Right lung (tissue), 10 donors: ENCODE results near the gene ASCC2. TPM values are rescaled to one million over a fixed set of nuclear protein-coding genes. Genes with fewer than 3 reads are reported as not detected.
"Not testable (repeated sequence)": the region's sequence is repeated elsewhere in the genome, so short reads cannot be mapped to it uniquely, and the experiment has no call there.

Experiments used
- DNase-seq, 2 donors: peaks; one replicate each; pipeline ENCODE4 v3.0.0-alpha.2; 2013
- long read RNA-seq, 8 donors: transcript quantifications; one replicate each; lab custom pipeline, GENCODE V29; 2026
- polyA plus RNA-seq, 5 donors: library from polyadenylated mRNA; unstranded; fragments of 120-200 nt; gene quantifications; one replicate each; pipeline versions ENCODE4 v1.2.1 to v1.2.3, GENCODE V29; 2013; ENCODE audit warnings: inconsistent platforms in 1 of 5, low replicate concordance in 1 of 5; ENCODE audit not compliant: insufficient read length in 5 of 5, insufficient read depth in 1 of 5

ASCC2 gene, protein sequence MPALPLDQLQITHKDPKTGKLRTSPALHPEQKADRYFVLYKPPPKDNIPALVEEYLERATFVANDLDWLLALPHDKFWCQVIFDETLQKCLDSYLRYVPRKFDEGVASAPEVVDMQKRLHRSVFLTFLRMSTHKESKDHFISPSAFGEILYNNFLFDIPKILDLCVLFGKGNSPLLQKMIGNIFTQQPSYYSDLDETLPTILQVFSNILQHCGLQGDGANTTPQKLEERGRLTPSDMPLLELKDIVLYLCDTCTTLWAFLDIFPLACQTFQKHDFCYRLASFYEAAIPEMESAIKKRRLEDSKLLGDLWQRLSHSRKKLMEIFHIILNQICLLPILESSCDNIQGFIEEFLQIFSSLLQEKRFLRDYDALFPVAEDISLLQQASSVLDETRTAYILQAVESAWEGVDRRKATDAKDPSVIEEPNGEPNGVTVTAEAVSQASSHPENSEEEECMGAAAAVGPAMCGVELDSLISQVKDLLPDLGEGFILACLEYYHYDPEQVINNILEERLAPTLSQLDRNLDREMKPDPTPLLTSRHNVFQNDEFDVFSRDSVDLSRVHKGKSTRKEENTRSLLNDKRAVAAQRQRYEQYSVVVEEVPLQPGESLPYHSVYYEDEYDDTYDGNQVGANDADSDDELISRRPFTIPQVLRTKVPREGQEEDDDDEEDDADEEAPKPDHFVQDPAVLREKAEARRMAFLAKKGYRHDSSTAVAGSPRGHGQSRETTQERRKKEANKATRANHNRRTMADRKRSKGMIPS
- polyA plus RNA-seq, result 10 to 100 TPM; 45.6 to 57.4 (median 51.9) TPM
- long read RNA-seq, donor 1, transcript ASCC2-220 (2 exons, 562 nt), result major isoform, 5 of 10 reads
- long read RNA-seq, donor 1, partial matches to known transcripts, result 0 of 10 reads
- long read RNA-seq, donor 1, other reads (novel, unspliced or antisense), result 0 of 10 reads
- long read RNA-seq, donor 2, partial matches to known transcripts, result 0 of 5 reads
- long read RNA-seq, donor 2, other reads (novel, unspliced or antisense), result 0 of 5 reads
- long read RNA-seq, donor 3, partial matches to known transcripts, result 10 of 13 reads
- long read RNA-seq, donor 3, other reads (novel, unspliced or antisense), result 0 of 13 reads
- long read RNA-seq, donor 4, partial matches to known transcripts, result 0 of 4 reads
- long read RNA-seq, donor 4, other reads (novel, unspliced or antisense), result 0 of 4 reads
- long read RNA-seq, donor 5, partial matches to known transcripts, result 5 of 12 reads
- long read RNA-seq, donor 5, other reads (novel, unspliced or antisense), result 0 of 12 reads
- long read RNA-seq, donor 6, transcript ASCC2-220 (2 exons, 562 nt), result major isoform, 5 of 12 reads
- long read RNA-seq, donor 6, partial matches to known transcripts, result 0 of 12 reads
- long read RNA-seq, donor 6, other reads (novel, unspliced or antisense), result 0 of 12 reads
- long read RNA-seq, donor 7, partial matches to known transcripts, result 17 of 25 reads
- long read RNA-seq, donor 7, other reads (novel, unspliced or antisense), result 0 of 25 reads
- long read RNA-seq, donor 8, partial matches to known transcripts, result 0 of 3 reads
- long read RNA-seq, donor 8, other reads (novel, unspliced or antisense), result 0 of 3 reads

DNA sequence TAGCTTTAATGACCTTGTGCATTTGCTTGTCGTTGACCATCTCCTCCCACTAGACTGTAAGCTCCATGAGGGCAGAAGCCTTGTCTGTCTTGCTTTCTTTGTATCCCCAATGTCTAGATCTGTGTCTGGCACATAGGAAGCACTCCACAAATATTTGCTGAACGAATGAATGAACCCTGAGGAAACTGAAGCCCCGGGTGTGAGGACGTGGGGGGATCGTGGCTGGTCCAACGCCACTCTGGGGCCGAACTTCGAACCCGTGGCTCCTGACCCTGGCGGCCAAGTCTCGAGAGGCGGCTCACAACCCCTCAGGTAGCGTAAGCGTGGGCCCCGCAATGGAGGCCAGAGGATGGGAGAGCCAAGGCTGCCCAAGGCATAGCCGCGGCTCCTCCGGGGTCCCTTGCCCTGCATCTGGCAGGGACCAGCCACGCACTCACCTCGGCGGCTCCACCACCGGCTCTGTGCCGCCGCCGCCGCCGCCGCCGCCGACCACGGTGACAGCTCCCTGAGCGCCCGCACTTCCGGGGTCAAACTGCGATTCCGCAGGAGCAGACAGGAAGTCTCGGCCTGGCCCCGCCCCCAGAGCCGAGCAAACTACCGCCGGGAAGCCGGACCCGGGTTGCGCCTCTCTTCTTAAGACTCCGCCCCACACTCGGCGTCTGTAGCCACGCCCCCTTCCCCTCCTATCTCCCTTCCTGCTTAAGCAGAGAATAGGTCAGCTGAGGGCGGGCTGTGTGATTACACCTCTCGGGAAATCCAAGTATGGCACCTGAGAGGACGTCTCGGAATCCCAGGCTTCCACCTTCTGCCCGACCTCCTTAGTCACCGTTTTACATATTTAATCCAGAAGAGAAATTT, at the start of gene ASCC2:
TSS of gene ASCC2 (minus strand) at position 534 of the 858 bp plus-strand sequence. CDS start 5,949 bp downstream, outside the sequence.
- DNase-seq, result peak; percentile 96 to 97

DNA sequence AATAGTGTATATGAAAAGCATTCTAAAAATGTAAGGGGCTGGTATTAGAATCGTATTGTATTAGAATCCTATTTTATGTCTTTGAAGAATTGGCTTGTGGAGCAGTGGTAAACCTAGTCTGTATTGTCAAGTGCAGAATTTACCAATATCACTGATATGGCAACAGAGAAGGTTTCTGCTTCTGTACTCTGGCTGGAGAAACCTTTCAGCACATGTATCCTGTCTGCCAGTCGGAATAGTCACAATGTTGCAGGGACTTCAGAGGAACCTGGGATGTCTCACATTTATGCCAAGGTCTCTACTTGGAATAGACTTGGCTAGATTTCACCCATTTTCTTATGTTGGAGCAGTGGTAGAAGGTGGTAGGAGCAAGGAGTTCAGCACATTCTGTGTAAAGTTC, 49.3 kb upstream of the ASCC2 start:
- DNase-seq, result no peak

DNA sequence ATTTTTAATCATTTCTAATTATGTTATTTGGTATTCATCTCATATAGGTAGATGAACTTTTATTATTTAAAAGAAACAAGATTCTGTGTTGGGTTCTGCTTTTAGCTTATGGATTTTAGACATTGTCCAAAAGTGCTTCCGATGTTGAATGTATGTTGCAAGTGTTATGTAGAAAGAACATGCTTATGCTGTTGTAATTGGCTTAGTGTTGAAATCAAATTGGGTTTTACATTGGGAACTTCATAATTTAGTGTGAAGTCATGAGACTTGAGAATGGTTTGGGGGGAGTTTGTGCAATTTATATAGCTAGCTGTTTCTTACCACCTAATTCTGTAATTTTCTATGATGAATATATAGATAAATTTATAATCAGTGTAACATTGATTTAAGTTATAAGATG, 48.5 kb upstream of the ASCC2 start:
- DNase-seq, result no peak

DNA sequence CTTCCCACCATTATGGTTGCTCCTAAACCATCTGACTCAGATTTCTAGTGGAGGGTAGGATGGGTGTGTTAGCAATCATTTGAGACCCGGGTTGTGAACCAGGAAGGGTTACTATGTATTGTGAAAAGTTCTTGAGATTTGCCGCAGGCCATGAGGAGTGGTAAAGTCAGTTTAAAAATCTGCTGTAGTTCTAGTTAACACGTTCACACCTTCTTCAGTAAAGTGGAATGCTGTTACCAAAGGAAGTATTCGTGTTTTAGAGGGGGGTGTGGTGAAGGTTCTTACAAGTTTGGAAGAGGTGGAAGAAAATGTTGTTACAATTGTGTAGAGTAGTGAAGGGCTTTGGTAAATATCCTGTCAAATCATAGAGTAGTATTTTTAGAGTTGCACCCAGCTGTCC, 47.5 kb upstream of the ASCC2 start:
- DNase-seq, result no peak

DNA sequence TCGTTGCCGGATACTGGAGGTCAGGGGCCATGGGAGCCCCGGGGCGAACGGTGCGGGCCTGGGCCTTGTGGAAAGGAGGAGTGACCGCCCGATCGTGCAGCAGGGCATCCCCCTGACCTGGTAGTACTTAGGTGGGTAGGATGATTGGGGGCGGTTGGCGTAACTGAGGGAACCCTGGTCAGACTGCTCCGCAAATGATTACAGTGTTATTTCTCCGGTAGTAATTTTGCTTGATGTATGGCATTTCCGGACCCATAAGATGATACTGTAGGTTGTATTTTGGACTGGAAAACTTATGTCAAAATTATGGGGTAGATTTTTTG, 45.7 kb upstream of the ASCC2 start:
- DNase-seq, result no peak

DNA sequence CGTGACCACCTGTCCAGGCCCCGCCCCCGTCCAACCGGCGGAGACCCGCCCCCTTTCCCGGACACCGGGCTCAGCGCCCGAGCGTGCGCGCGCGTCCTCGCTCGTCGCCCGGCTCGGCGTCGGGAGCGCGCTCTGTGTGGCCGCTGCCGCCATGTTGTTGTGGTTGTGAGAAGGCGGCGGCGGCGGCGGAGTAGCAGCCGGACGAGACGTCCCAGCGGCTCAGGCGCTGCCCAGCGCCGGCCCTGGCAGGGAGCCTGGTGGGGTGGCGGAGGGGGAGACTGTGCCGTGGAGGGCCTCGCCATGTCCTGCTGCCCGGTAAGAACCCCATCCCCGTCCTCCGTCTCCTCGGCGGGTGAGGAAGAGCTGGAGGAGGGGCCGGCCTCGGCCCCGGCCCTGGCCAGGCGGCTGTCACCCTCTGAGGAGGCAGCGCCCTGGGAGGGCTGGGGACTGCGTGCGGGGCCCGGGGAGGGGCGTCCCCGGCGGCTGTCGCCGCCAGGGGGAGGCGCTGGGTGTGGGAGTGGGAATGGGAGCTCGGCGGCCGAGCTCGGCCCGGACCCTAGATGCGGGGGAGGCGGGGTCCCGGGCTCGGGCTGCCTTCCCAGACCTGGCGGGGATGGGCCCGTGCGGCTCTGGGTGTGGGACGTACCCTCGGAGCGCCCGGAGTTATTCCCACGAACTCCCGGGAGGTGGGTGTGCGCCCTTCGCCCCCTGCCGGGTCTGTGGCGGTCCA, 45.1 kb upstream of the ASCC2 start, which contains the start of gene MTMR3:
TSS of gene MTMR3 (plus strand) at position 130 of the 730 bp plus-strand sequence. CDS start 87,886 bp downstream, outside the sequence.
- DNase-seq, result peak; percentile 90 to 91

DNA sequence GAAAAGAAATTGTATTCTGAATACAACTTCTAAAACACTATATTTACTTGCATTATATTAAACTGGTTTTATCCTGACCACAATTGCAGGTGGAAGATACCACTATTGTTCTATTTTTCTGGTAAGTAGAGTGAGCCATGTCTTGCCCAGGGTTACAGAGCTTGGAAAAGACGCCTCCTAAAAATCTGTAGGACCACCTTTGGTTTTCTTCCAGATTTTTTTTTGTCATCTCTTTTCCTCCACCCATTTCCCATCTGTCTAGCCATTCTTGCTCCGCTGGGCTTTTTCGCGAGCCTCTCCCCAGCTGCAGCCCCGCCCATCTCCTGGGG, 44.6 kb upstream of the ASCC2 start:
- no peak for DNase-seq

DNA sequence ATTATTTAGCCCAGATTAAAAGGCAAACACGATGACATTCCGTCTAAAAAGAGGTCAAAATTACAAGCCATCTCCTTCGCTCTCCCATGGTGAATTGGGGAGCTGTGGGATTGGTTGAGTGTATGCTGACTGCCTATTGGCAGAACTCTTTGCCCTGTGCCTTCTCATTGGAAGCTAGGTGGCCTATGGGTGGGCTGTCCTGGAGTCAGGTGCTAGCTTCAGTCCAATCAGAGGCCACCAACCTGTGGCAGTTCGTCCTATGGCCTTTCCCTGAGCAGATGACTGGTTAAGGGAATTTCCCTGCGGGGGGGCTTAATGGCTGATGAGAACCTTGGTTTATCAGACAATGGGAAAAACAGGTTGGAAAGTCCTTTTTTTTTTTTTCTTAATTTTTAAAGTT, 41.7 kb upstream of the ASCC2 start:
- DNase-seq, result no peak

DNA sequence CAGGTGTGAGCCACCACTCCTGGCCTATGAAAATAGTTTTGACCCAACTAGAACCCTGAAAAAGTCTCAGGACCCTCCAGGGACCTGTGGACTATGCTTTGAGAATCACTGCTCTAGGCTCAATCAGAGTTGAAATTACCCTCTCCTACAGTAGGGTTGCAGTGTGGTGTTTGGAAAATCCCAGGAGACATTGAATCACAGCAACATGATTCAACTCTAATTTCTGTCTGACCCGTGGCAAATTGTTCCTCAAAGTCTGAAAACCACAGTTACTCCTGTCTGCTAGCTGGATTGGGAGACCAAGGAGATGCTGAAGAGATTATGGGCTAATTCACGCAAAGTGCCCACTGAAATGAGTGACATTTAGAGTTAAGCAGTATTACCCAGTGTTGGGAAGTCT, 39.5 kb upstream of the ASCC2 start:
- no peak for DNase-seq

DNA sequence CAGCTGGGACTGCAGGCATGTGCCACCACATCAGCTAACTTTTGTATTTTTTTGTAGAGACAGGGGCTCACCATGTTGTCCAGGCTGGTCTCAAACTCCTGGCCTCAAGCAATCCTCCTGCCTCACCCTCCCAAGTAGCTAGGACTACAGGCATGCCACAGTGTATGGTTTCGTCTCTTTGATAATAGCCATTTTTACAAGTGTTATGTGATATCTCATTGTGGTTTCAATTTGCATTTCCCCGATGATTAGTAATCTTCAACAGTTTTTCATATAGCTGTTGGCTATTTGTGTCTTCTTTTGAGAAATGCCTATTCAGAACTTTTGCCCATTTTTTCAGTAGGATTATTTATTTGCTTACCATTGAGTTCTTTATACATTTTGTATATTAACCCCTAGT, 35.9 kb upstream of the ASCC2 start:
- no peak for DNase-seq

DNA sequence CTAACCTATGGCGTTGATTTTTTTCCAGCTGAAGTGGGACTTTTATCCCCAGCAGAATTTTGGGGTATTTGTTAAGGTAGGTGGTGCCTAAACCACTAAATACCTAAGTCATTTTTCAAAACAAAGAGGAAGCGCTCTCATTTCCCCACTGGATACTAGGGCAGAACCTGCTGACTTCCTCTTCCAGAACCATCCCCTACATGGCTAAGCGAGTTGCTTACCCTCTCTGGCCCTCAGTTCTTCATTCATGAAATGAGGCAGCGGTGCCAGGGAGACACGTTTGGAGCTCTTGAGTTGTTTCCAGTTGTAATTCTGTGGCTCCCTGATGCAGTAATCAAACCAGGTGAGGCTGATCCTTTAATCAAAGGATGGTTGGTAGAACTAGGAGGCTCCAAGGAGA, 34.9 kb upstream of the ASCC2 start:
- DNase-seq, result no peak

DNA sequence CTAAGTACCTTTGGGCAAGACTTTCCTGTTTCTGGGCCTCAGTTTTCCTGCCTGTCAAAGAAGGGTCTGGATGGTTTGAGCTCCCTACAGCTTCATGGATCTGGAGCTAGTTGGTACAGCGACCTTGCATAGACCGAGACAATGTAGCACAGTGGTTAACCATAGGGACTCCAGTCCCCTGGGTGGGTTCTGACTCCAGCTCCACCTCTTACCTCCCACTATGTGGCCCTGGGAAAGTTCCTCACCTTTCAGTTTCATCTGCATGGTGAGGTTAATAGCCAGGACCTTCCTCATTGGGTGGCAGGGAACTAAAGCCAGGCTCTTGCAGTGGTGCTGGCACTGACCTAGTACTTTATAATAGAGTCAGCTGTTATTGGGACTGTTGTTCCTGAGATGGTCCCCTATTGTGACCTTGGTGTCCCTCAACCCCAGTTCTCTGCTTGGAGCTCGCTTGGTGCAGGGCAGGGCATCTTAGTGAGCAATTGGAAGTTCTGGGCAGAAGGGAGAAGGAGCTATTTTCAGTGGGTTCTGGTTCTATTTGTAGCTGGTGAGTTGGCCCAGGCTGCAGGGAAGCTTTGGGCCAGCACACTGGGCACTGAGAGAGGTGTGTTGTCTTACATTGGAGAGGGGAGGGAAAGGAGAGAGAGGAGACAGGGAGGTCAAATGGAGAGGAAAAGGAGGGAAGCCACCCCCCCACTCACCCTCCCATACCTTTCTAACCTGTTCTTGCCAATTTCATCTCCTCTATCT, 34.2 kb upstream of the ASCC2 start:
- DNase-seq, result no peak

DNA sequence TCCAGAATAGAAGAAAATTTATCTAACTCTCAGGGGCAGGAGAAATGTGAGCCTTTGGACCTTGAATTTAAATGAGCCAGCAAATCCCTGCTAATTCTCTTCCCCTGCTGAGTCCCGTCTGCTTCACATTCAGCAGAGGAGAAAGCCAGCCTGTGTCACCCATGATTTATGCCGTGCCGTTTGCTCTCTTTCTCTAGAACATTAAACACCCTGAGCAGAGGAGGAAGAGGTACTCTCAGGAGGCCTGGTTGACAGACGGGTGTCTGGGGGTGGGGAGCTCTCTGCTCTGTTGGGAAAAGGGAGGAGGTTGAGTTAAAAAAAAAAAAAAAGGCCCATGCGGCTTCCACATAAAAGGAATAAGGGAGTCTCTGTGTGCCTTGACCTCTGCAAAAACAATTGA, 33.6 kb upstream of the ASCC2 start:
- DNase-seq, result no peak

DNA sequence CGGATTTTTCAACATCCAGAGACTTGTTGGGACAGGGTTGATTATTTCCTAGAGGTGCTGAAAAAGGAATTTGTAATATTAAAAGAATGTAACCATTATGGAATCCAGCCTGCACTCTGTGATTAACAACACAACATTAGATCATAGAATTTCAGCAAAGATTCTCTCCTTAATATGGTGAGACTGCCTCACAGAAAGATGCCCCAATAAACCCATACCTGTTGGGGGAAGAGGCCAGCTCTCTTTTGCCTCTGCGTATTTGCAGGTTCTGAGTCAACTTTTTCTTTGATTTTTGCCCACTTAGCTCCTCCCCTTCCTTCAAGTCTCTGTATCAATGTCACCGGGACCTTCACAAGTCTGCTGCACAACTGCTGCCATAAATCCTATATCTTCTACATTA, 32.5 kb upstream of the ASCC2 start:
- no peak for DNase-seq

DNA sequence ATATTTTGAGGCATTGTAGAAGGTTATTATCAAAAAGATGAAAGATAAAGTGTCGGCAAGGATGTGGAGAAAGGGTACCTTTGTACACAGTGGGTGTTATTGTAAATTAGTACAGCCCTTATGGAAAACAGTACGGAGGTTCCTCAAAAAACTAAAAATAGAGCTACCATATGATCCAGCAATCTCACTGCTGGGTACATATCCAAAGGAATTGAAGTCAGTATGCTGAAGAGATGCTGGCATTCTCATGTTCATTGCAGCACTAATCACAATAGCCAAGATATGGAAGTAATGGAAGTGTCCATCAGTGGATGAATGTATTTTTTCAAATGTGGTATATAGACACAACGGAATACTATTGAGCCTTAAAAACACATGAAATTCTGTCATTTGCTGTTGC, 29.8 kb upstream of the ASCC2 start:
- DNase-seq, result no peak

DNA sequence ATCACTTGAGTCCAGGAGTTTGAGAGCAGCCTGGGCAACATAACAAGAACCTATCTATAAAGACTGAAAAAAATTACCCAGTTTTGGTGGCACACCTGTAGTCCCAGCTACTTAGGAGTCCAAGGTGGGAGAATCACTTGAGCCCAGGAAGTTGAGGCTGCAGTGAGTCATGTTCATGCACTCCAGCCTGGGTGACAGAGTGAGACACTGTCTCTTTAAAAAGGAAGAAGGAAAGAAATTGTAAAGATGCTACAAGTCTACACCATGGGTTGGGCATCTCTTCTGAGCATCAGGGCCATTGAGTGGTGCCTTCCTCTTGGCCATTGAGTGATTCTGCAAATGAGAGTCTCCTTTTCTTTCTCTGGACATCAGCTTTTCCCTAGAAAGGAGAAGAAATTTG, 29.2 kb upstream of the ASCC2 start:
- DNase-seq, result no peak

DNA sequence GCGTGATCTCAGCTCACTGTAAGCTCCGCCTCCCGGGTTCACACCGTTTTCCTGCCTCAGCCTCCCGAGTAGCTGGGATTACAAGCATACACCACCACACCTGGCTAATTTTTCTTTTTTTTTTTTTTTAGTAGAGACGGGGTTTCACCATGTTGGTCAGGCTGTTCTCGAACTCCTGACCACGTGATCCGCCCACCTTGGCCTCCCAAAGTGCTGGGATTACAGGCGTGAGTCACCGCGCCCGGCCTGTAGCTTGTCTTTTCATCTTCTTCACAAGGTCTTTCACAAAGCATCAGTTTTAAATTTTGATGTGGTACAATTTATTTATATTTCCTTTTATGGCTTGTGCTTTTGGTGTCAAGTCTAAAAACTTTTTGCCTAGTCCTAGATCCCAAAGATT, 27.5 kb upstream of the ASCC2 start:
- DNase-seq, result not testable (repeated sequence)

DNA sequence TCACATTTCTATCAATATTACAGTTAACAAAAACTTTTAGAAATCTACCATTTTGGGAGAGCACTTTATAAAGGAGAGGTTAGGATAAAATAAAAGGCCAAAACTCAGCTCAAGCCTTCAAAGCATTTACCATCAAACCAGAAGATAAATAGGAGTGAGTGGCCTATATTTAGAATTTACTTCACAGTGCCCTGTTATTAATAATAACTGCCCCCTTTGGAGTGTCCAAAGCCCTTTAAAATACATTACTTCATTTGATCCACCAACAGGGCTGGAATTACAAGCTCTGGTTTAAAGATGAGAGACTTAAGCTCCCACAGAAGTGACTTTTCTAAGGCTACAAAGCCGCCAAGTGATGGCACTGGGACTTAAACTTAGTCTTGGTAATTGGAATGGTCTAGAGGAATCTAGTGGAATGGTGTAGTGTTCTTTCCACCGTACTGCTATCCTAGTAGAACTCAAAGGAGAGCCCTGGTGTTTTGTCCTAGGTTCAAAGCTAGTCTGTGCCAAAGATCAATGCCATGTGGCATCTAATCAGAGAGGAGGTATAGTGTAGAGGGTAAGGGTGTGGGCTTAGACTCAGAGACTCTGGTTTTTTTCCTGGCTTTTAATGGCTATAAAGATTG, 23.7 kb upstream of the ASCC2 start:
- DNase-seq, result no peak
